Loucy (cell line): Measurements from ENCODE around the gene CNTN5.

Experiments used
- H2AFZ ChIP-seq: fragments of 200-600 bp; sonication (generic); 2 replicates; pipeline ENCODE4 v1.6.0; 2016; ENCODE audit warnings: antibody characterized with exemption, mild to moderate bottlenecking, low read length, moderate library complexity
- H3F3A ChIP-seq: fragments of 200-600 bp; 2 replicates; pipeline ENCODE4 v1.6.0; 2016; ENCODE audit warnings: antibody characterized with exemption, low read depth, mild to moderate bottlenecking
- H3K27me3 ChIP-seq: fragments of 200-600 bp; sonication (generic); 2 replicates; pipeline ENCODE4 v1.6.1; 2014; ENCODE audit warnings: low read length, mild to moderate bottlenecking; ENCODE audit not compliant: insufficient read depth, poor library complexity, severe bottlenecking
- H3K36me3 ChIP-seq: fragments of 200-600 bp; sonication (generic); 2 replicates; pipeline ENCODE4 v1.6.1; 2016; ENCODE audit warnings: low read length; ENCODE audit not compliant: insufficient read depth
- H3K4me1 ChIP-seq: fragments of 200-600 bp; sonication (generic); 2 replicates; pipeline ENCODE4 v1.5.1; 2014; ENCODE audit warnings: low read length, mild to moderate bottlenecking; ENCODE audit not compliant: insufficient read depth, poor library complexity, severe bottlenecking
- H3K4me2 ChIP-seq: fragments of 200-600 bp; sonication (generic); 2 replicates; pipeline ENCODE4 v1.6.0; 2014; ENCODE audit warnings: antibody characterized with exemption, low read length, low read depth, mild to moderate bottlenecking; ENCODE audit not compliant: poor library complexity, severe bottlenecking
- H3K4me3 ChIP-seq: fragments of 200-600 bp; sonication (generic); 2 replicates; pipeline ENCODE4 v1.5.1; 2014; ENCODE audit warnings: low read length, mild to moderate bottlenecking, mixed read lengths; ENCODE audit not compliant: poor library complexity, severe bottlenecking
- H3K79me2 ChIP-seq: fragments of 200-600 bp; sonication (generic); 2 replicates; pipeline ENCODE4 v1.6.1; 2014; ENCODE audit warnings: low read length; ENCODE audit not compliant: insufficient read depth
- H3K9ac ChIP-seq: fragments of 200-600 bp; sonication (generic); 2 replicates; pipeline ENCODE4 v1.6.0; 2014; ENCODE audit warnings: mild to moderate bottlenecking, low read depth, low read length, moderate library complexity; ENCODE audit not compliant: poor library complexity, severe bottlenecking
- H3K9me2 ChIP-seq: fragments of 200-600 bp; sonication (generic); replicated peaks from 2 replicates; pipeline ENCODE4 v1.6.1; 2016; ENCODE audit warnings: low read depth, low read length, mixed read lengths
- H3K9me3 ChIP-seq: fragments of 200-600 bp; sonication (generic); 2 replicates; pipeline ENCODE4 v1.6.1; 2014; ENCODE audit warnings: mild to moderate bottlenecking, antibody characterized with exemption, low read length, low read depth; ENCODE audit not compliant: insufficient read depth
- H4K20me1 ChIP-seq: fragments of 200-600 bp; sonication (generic); 2 replicates; pipeline ENCODE4 v1.6.0; 2014; ENCODE audit warnings: antibody characterized with exemption, low read length, mild to moderate bottlenecking; ENCODE audit not compliant: insufficient read depth, poor library complexity, severe bottlenecking
- EZH2phosphoT487 ChIP-seq: fragments of 200-600 bp; IDR thresholded peaks from 2 replicates; pipeline ENCODE4 v1.6.1; 2018; ENCODE audit warnings: antibody characterized with exemption, mild to moderate bottlenecking, moderate library complexity, borderline replicate concordance
- TF ChIP-seq, protein P1 (sequence below): fragments of 200-600 bp; sonication (generic); conservative IDR thresholded peaks from 2 replicates; pipeline ENCODE4 v1.5.1; 2014; ENCODE audit warnings: mild to moderate bottlenecking, antibody characterized with exemption, low read length

CNTN5 gene

DNA sequence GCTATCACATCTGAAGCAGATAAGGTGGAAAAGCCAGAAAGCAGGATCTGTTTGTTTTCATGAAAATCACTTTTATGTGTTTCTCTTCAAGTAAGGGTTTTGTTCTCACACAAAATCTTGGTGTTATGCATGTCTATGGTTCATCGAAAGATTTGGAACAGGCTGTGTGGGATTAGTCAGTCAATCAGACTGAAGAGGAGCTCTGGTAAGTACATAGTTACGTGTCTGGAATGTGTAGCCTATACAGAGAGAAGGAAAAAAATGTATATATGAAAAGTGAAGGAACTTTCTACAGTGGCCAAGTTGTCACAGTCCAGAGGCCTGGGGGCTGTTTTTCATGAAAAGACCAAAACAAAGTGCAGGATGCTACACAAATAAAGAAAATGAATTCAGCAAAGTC, 156.7 kb downstream of the CNTN5 start:
- H3K9me2 ChIP-seq, result no peaks in the 10 kb centered on the region
- H3K9me3 ChIP-seq, result no peaks in the 10 kb centered on the region
- H3K36me3 ChIP-seq, result no peaks in the 10 kb centered on the region
- no peak overlapping the region for H3K4me3 ChIP-seq
- no peaks in the 10 kb centered on the region for H4K20me1 ChIP-seq
- TF ChIP-seq EZH2phosphoT487, result no peak
- TF ChIP-seq, protein P1, sequence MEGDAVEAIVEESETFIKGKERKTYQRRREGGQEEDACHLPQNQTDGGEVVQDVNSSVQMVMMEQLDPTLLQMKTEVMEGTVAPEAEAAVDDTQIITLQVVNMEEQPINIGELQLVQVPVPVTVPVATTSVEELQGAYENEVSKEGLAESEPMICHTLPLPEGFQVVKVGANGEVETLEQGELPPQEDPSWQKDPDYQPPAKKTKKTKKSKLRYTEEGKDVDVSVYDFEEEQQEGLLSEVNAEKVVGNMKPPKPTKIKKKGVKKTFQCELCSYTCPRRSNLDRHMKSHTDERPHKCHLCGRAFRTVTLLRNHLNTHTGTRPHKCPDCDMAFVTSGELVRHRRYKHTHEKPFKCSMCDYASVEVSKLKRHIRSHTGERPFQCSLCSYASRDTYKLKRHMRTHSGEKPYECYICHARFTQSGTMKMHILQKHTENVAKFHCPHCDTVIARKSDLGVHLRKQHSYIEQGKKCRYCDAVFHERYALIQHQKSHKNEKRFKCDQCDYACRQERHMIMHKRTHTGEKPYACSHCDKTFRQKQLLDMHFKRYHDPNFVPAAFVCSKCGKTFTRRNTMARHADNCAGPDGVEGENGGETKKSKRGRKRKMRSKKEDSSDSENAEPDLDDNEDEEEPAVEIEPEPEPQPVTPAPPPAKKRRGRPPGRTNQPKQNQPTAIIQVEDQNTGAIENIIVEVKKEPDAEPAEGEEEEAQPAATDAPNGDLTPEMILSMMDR, result no peak
- no peaks in the 10 kb centered on the region for H3K79me2 ChIP-seq
- no peak overlapping the region for H3K4me2 ChIP-seq
- H3K9ac ChIP-seq, result no peak overlapping the region
- H3K4me1 ChIP-seq, result no peaks in the 10 kb centered on the region
- no peak overlapping the region for H2AFZ ChIP-seq
- H3K27me3 ChIP-seq, result no peaks in the 10 kb centered on the region
- no peaks in the 10 kb centered on the region for H3F3A ChIP-seq

DNA sequence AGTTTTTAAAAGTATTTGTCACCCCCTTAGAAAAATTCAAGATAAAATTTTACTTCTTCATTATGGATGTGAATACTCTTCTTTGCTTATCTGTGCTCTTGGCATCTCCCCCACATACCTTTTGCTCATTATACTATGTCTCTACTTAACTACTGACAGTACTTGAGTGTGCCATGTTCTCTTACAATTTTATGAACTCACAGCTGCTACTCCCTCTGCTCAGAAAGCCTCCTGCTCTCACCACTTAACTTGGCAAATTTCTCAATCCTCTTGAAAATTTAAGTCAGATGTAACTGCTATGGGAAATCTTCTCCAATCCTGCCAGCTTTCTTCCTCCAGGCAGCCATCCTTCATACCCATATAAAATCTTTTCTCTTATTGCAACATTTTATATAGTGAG, 163.4 kb downstream of the CNTN5 start:
- H4K20me1 ChIP-seq, result no peaks in the 10 kb centered on the region
- H3K36me3 ChIP-seq, result no peaks in the 10 kb centered on the region
- no peak overlapping the region for H2AFZ ChIP-seq
- H3K79me2 ChIP-seq, result no peaks in the 10 kb centered on the region
- H3K4me2 ChIP-seq, result no peak overlapping the region
- no peaks in the 10 kb centered on the region for H3K9me3 ChIP-seq
- H3K9ac ChIP-seq, result no peak overlapping the region
- TF ChIP-seq EZH2phosphoT487, result no peak
- TF ChIP-seq, protein P1, result no peak
- no peaks in the 10 kb centered on the region for H3F3A ChIP-seq
- no peaks in the 10 kb centered on the region for H3K27me3 ChIP-seq
- no peak overlapping the region for H3K4me3 ChIP-seq
- H3K4me1 ChIP-seq, result no peaks in the 10 kb centered on the region
- no peaks in the 10 kb centered on the region for H3K9me2 ChIP-seq

DNA sequence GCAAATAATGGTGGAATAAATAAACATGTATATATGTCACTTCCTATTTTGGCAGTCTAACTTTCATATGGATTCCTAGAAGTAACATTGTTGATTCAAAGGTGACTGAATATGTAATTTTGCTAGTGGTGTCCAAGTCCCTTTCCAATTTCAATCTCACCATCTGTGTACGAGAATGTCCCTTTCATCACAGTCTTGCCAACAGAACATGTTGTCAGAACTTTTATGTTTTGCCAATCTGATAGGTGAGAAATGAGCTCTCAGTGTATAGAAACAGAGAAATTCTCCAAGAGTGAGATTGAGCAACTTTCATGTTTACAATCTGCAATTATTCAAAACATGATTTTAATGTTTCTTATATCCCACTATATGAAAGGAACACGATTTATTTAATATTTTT, 167.5 kb downstream of the CNTN5 start:
- Histone ChIP-seq H4K20me1 (no peaks in the 10 kb centered on the region), H3K9me2 (no peaks in the 10 kb centered on the region)

More for the DNA sequence above, 167.5 kb downstream of the CNTN5 start:
- no peaks in the 10 kb centered on the region for H3K4me1 ChIP-seq
- no peaks in the 10 kb centered on the region for H3K79me2 ChIP-seq
- H3F3A ChIP-seq, result no peaks in the 10 kb centered on the region
- H3K9me3 ChIP-seq, result no peaks in the 10 kb centered on the region
- no peak overlapping the region for H3K9ac ChIP-seq
- no peaks in the 10 kb centered on the region for H3K36me3 ChIP-seq
- no peak overlapping the region for H2AFZ ChIP-seq
- TF ChIP-seq, protein P1, result no peak
- TF ChIP-seq EZH2phosphoT487, result no peak
- no peak overlapping the region for H3K4me2 ChIP-seq
- H3K27me3 ChIP-seq, result no peaks in the 10 kb centered on the region
- H3K4me3 ChIP-seq, result no peak overlapping the region
